ENCODE measurements around the gene EXOC4.

DNA sequence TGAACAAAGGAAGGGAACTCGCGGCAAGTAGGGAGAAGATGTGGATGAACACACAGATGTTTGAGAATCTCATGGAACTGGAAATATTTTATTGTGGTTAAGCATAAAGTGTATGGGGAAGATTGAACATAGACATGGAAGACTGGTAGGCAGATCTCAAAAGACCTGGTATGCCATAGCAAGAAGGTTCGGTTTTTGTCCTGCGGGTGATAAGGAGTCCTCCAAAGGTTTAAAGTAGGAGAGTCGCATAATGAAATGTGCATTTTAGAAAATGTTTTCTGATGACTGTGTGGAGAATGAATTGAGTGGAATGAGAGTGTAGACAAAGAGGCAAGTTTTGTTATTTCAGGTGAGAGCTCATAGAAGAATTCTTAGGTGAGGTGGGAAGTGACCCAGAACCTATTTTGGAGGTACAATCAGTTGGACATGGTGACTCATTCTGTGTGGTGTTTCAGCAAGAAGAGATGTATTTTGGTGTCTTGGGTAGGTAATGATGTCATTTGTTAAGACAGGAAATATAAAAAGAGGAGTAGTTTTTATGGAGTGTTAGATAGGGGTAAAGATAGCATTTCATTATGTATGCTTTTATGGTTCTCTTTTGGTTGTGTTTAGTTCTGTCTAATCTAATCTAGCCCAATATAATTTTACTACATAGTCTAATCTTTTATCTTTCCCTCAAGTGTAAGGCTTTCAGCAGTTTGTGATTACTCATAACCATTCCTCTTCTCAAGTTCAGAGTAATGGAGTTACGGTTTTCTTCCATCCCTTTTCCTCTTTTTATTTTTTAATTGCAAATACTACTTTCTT is 239.2 kb downstream of the EXOC4 start:
- TF ChIP-seq CTCF (IDR thresholded peaks at IDR 0.05) (no peak), POLR2A (IDR thresholded peaks at IDR 0.05) (no peak)
